Measurements from ENCODE around the gene MRPL49. TPM values are rescaled to one million over a fixed set of nuclear protein-coding genes. Genes with fewer than 3 reads are reported as not detected.
"Not testable (repeated sequence)": the region's sequence is repeated elsewhere in the genome, so short reads cannot be mapped to it uniquely, and the experiment has no call there.

MRPL49 gene
- total RNA-seq, 1 experiment from 2014 or later, result 111 TPM

DNA sequence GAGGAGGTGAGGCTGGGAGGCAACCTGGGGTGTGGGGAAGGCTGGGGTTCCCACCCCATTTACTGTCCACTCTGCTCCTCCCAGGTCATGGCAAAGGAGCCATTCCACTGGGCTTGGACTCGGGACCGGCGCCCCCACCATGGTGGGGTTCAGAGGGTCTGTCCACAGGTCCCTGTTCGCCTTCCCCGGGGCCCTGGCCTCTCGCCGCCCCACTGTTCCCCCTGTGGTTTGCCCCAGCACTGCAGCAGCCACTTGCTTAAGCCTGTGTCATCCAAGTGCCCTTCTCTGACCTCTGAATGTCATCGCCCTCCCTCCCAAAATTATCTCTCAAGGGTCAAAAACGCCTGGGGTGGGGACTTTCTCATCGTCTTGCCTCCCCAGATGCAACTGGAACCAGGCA is 50.5 kb downstream of the MRPL49 start:
- Histone ChIP-seq H3K4me3 (ENCODE audit: low read depth in 2 of 2, low read length in 2 of 2) (no peak overlapping the region), H3K27me3 (ENCODE audit: control insufficient read depth, insufficient read depth, low read length) (no peaks in the 10 kb centered on the region), H3K4me1 (ENCODE audit: control insufficient read depth, insufficient read depth, low read length) (0 out of 2 replicates have a peak, but pooled peaks cover 2% of the 10 kb centered on the region), H3K27ac (ENCODE audit: low read length) (no peak overlapping the region), H3K36me3 (ENCODE audit: control insufficient read depth, insufficient read depth, low read length) (no peaks in the 10 kb centered on the region), H3K9me3 (ENCODE audit: control insufficient read depth, insufficient read depth, low read depth, low read length) (no peaks in the 10 kb centered on the region)
- ATAC-seq (no peak), DNase-seq (ENCODE audit: low read depth, low spot score) (no peak)
- POLR2A ChIA-PET, result no interaction called here
- CTCF ChIA-PET, result no interaction called here
- no TSS peak for BruUV-seq (replicated peaks)
- intact Hi-C loops (cut with micrococcal nuclease; ENCODE audit: unreplicated experiment), result no loop called here
- in situ Hi-C loops (cut with HindIII; ENCODE audit: low pct_unique_long_range_greater_than_20kb, low sequenced_read_pairs), result no loop called here
- no peak for TF ChIP-seq TCF7L2 (IDR thresholded peaks at IDR 0.05; ENCODE audit: low read depth, low read length)
- TF ChIP-seq REST (IDR thresholded peaks at IDR 0.05; ENCODE audit: insufficient read depth in 1 of 2, low read depth in 2 of 2, low read length in 1 of 2), result no peak
- TF ChIP-seq SIN3A (IDR thresholded peaks at IDR 0.05; ENCODE audit: borderline replicate concordance, insufficient read depth, low read depth, low read length), result no peak
- TF ChIP-seq CTCF (IDR thresholded peaks at IDR 0.05), result no peak
- TF ChIP-seq POLR2AphosphoS5 (IDR thresholded peaks at IDR 0.05; ENCODE audit: low read depth, low read length), result no peak

DNA sequence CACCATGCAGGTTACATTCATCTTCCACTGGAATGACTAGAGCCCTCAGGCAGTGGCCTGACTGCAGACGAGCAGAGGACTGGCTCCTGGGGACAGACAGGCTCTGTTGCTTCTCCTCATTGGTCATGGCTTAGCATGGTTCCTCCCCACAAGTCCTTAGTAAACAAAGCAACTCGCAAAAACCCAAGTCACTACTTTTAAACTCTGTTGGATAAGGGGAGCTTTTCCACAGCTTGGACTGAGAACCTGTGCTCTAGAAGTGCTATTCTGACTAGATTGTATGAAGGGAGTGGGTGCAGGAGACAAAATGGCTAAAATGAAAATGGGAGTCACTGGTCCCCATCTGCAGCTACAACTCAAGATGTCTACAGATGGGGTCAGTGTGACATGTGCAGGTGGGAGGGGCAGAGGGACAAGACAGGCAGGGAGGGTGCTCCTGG is 52.5 kb downstream of the MRPL49 start:
- POLR2A ChIA-PET; DNase-seq (ENCODE audit: low read depth, low spot score): not testable (repeated sequence)

More for the DNA sequence above, 52.5 kb downstream of the MRPL49 start:
- H3K9me3 ChIP-seq (ENCODE audit: control insufficient read depth, insufficient read depth, low read depth, low read length); H3K4me3 ChIP-seq (ENCODE audit: low read depth in 2 of 2, low read length in 2 of 2); intact Hi-C loops (cut with micrococcal nuclease; ENCODE audit: unreplicated experiment); H3K36me3 ChIP-seq (ENCODE audit: control insufficient read depth, insufficient read depth, low read length); in situ Hi-C loops (cut with HindIII; ENCODE audit: low pct_unique_long_range_greater_than_20kb, low sequenced_read_pairs); BruUV-seq (replicated peaks); H3K27ac ChIP-seq (ENCODE audit: low read length); H3K27me3 ChIP-seq (ENCODE audit: control insufficient read depth, insufficient read depth, low read length); CTCF ChIA-PET; H3K4me1 ChIP-seq (ENCODE audit: control insufficient read depth, insufficient read depth, low read length); ATAC-seq: not testable (repeated sequence)

Small RNA genes lying within 50 kb of the gene (microRNA-seq; reads per million reads assigned to microRNA genes)
- 1.9 reads per million for gene MIR6751 (ENCODE audit: unreplicated experiment)

Other genes starting within 250 kb of the MRPL49 start
- gene EHD1, start 243.7 kb upstream of the MRPL49 start, total RNA-seq (2021; ENCODE audit: unreplicated experiment), result 186 TPM
- gene ATG2A, start 205.1 kb upstream of the MRPL49 start, total RNA-seq (2021; ENCODE audit: unreplicated experiment), result 28.8 TPM
- gene PPP2R5B, start 197.6 kb upstream of the MRPL49 start, total RNA-seq (2021; ENCODE audit: unreplicated experiment), result 14.0 TPM
- gene GPHA2, start 186.4 kb upstream of the MRPL49 start, total RNA-seq (2021; ENCODE audit: unreplicated experiment), result not detected
- gene MAJIN, start 150.2 kb upstream of the MRPL49 start, total RNA-seq (2021; ENCODE audit: unreplicated experiment), result not detected
- gene BATF2, start 125.3 kb upstream of the MRPL49 start, total RNA-seq (2021; ENCODE audit: unreplicated experiment), result 1.6 TPM
- 177 TPM for gene ARL2, start 108.2 kb upstream of the MRPL49 start, total RNA-seq (2021; ENCODE audit: unreplicated experiment)
- gene SNX15, start 94.9 kb upstream of the MRPL49 start, total RNA-seq (2021; ENCODE audit: unreplicated experiment), result 51.5 TPM
- 55.6 TPM for gene SAC3D1, start 81.1 kb upstream of the MRPL49 start, total RNA-seq (2021; ENCODE audit: unreplicated experiment)
- 0.23 TPM for gene NAALADL1, start 63.8 kb upstream of the MRPL49 start, total RNA-seq (2021; ENCODE audit: unreplicated experiment)
- gene CDCA5, start 38.3 kb upstream of the MRPL49 start, total RNA-seq (2021; ENCODE audit: unreplicated experiment), result 92.9 TPM
- gene ZFPL1, start 38.1 kb upstream of the MRPL49 start, total RNA-seq (2021; ENCODE audit: unreplicated experiment), result 68.4 TPM
- gene VPS51, start 26.1 kb upstream of the MRPL49 start, total RNA-seq (2021; ENCODE audit: unreplicated experiment), result 101 TPM
- 85.4 TPM for gene TM7SF2, start 10.4 kb upstream of the MRPL49 start, total RNA-seq (2021; ENCODE audit: unreplicated experiment)
- gene ZNHIT2, start 4.6 kb upstream of the MRPL49 start, total RNA-seq (2021; ENCODE audit: unreplicated experiment), result 27.1 TPM
- gene FAU, start 187 bp upstream of the MRPL49 start, total RNA-seq (2021; ENCODE audit: unreplicated experiment), result 1,001 TPM
- 64.3 TPM for gene SYVN1, start 12.2 kb downstream of the MRPL49 start, total RNA-seq (2021; ENCODE audit: unreplicated experiment)
- not detected for gene SPDYC, start 47.9 kb downstream of the MRPL49 start, total RNA-seq (2021; ENCODE audit: unreplicated experiment)
- 256 TPM for gene CAPN1, start 59.6 kb downstream of the MRPL49 start, total RNA-seq (2021; ENCODE audit: unreplicated experiment)
- gene POLA2, start 139.6 kb downstream of the MRPL49 start, total RNA-seq (2021; ENCODE audit: unreplicated experiment), result 39.0 TPM
- gene CDC42EP2, start 192.5 kb downstream of the MRPL49 start, total RNA-seq (2021; ENCODE audit: unreplicated experiment), result 8.1 TPM
- 97.0 TPM for gene DPF2, start 211.5 kb downstream of the MRPL49 start, total RNA-seq (2021; ENCODE audit: unreplicated experiment)
- 2.4 TPM for gene TIGD3, start 232.4 kb downstream of the MRPL49 start, total RNA-seq (2021; ENCODE audit: unreplicated experiment)

All from Panc1 (cell line).